Activated naive CD4-positive, alpha-beta T cell treated with anti-CD3 and anti-CD28 coated beads for 36 hours (primary cell): ENCODE data around the gene CHST15. TPM values are rescaled to one million over a fixed set of nuclear protein-coding genes. Genes with fewer than 3 reads are reported as not detected.
"Not testable (repeated sequence)": the region's sequence is repeated elsewhere in the genome, so short reads cannot be mapped to it uniquely, and the experiment has no call there.

Source experiments
- CTCF ChIA-PET: fragments of 350-600 bp; sonication (Branson Sonifier 250); formaldehyde crosslinking; loops from one replicate; lab custom pipeline; 2021; ENCODE audit warnings: antibody characterized with exemption; lab: Charles Lee
- DNase-seq: peaks from one replicate; pipeline ENCODE4 v3.0.0-alpha.2; 2020
- H3K27ac Mint-ChIP-seq: one replicate; pipeline ENCODE4 v1.8.0; 2021; ENCODE audit warnings: mild to moderate bottlenecking, mixed read lengths
- H3K27me3 Mint-ChIP-seq: one replicate; pipeline ENCODE4 v1.8.0; 2021; ENCODE audit warnings: low read depth, mixed read lengths
- H3K36me3 Mint-ChIP-seq: one replicate; pipeline ENCODE4 v1.8.0; 2021; ENCODE audit warnings: low read depth, mixed read lengths
- H3K4me1 Mint-ChIP-seq: one replicate; pipeline ENCODE4 v1.8.0; 2021; ENCODE audit warnings: low read depth, mixed read lengths
- H3K4me3 Mint-ChIP-seq: one replicate; pipeline ENCODE4 v1.8.0; 2021; ENCODE audit warnings: mild to moderate bottlenecking, moderate library complexity, mixed read lengths
- H3K9me3 Mint-ChIP-seq: one replicate; pipeline ENCODE4 v1.8.0; 2021; ENCODE audit warnings: mixed read lengths
- intact Hi-C: fragments of 100-400 bp; cut with micrococcal nuclease; formaldehyde crosslinking; loops from one replicate; pipeline ENCODE4 v1.15.1; 2023
- total RNA-seq, 2 experiments: library from RNA; stranded (reverse); gene quantifications; one replicate each; pipeline ENCODE4 v1.2.3, GENCODE V29; 2021

CHST15 gene
- total RNA-seq, 2 experiments from 2014 or later: 0.47 to 0.50 TPM

GRCh38 chr10:124041675-124042445 is 51.5 kb downstream of the CHST15 start:
- Mint-ChIP-seq H3K27me3 (no peaks in the 10 kb centered on the region), H3K27ac (no peak overlapping the region), H3K4me3 (no peak overlapping the region), H3K9me3 (peaks cover 7% of the 10 kb centered on the region), H3K36me3 (no peaks in the 10 kb centered on the region), H3K4me1 (peaks cover 12% of the 10 kb centered on the region)
- DNase-seq: no peak
- CTCF ChIA-PET: interaction anchor here (1.3 kb wide), 1 partner anchor 362 kb away, joined by 3 read pairs; no protein-coding TSS in a partner anchor
- intact Hi-C loops: loop anchor here (10.0 kb wide), 1 partner anchor 63 kb away; no protein-coding TSS in a partner anchor

GRCh38 chr10:124040451-124041188 is 52.8 kb downstream of the CHST15 start:
- CTCF ChIA-PET: no interaction called here
- no peaks in the 10 kb centered on the region for H3K36me3 Mint-ChIP-seq
- no peak overlapping the region for H3K4me3 Mint-ChIP-seq
- H3K27ac Mint-ChIP-seq: no peak overlapping the region
- intact Hi-C loops: loop anchor here (10.0 kb wide), 1 partner anchor 64 kb away; no protein-coding TSS in a partner anchor
- DNase-seq: no peak
- H3K4me1 Mint-ChIP-seq: peaks cover 17% of the 10 kb centered on the region
- H3K27me3 Mint-ChIP-seq: no peaks in the 10 kb centered on the region
- no peaks in the 10 kb centered on the region for H3K9me3 Mint-ChIP-seq

GRCh38 chr10:124039483-124040013 is 53.9 kb downstream of the CHST15 start:
- H3K9me3 Mint-ChIP-seq: no peaks in the 10 kb centered on the region
- intact Hi-C loops: loop anchor here (10.0 kb wide), 2 partner anchors 65 to 115 kb away; no protein-coding TSS in a partner anchor
- no peak overlapping the region for H3K4me3 Mint-ChIP-seq
- CTCF ChIA-PET: no interaction called here
- no peak overlapping the region for H3K27ac Mint-ChIP-seq
- H3K27me3 Mint-ChIP-seq: no peaks in the 10 kb centered on the region
- peaks cover 19% of the 10 kb centered on the region for H3K4me1 Mint-ChIP-seq
- no peaks in the 10 kb centered on the region for H3K36me3 Mint-ChIP-seq
- DNase-seq: no peak

GRCh38 chr10:124037784-124038183 is 55.6 kb downstream of the CHST15 start:
- Mint-ChIP-seq H3K9me3 (no peaks in the 10 kb centered on the region), H3K4me3 (no peak overlapping the region), H3K27me3 (no peaks in the 10 kb centered on the region), H3K4me1 (peaks cover 10% of the 10 kb centered on the region), H3K36me3 (no peaks in the 10 kb centered on the region), H3K27ac (no peak overlapping the region)
- intact Hi-C loops: loop anchor here (10.0 kb wide), 1 partner anchor 117 kb away; no protein-coding TSS in a partner anchor
- CTCF ChIA-PET: no interaction called here
- no peak for DNase-seq

- peaks cover 7% of the 10 kb centered on the region for H3K4me1 Mint-ChIP-seq
- H3K36me3 Mint-ChIP-seq: no peaks in the 10 kb centered on the region
- intact Hi-C loops: loop anchor here (10.0 kb wide), 1 partner anchor 118 kb away; no protein-coding TSS in a partner anchor
- CTCF ChIA-PET: no interaction called here
- no peaks in the 10 kb centered on the region for H3K27me3 Mint-ChIP-seq
- H3K9me3 Mint-ChIP-seq: no peaks in the 10 kb centered on the region
- DNase-seq: no peak
- no peak overlapping the region for H3K27ac Mint-ChIP-seq
- no peak overlapping the region for H3K4me3 Mint-ChIP-seq
Observed at GRCh38 chr10:124037286-124037685, 56.1 kb downstream of the CHST15 start.

- H3K27ac Mint-ChIP-seq: no peak overlapping the region
- H3K9me3 Mint-ChIP-seq: no peaks in the 10 kb centered on the region
- H3K4me1 Mint-ChIP-seq: peaks cover 7% of the 10 kb centered on the region
- H3K27me3 Mint-ChIP-seq: no peaks in the 10 kb centered on the region
- H3K4me3 Mint-ChIP-seq: no peak overlapping the region
- no peaks in the 10 kb centered on the region for H3K36me3 Mint-ChIP-seq
- CTCF ChIA-PET: no interaction called here
- no peak for DNase-seq
- intact Hi-C loops: loop anchor here (10.0 kb wide), 1 partner anchor 118 kb away; no protein-coding TSS in a partner anchor
Observed at GRCh38 chr10:124036746-124037145, 56.7 kb downstream of the CHST15 start.

GRCh38 chr10:124035928-124036558 is 57.4 kb downstream of the CHST15 start:
- Mint-ChIP-seq H3K9me3 (no peaks in the 10 kb centered on the region), H3K27me3 (no peaks in the 10 kb centered on the region), H3K27ac (no peak overlapping the region), H3K4me1 (peaks cover 7% of the 10 kb centered on the region), H3K4me3 (no peak overlapping the region), H3K36me3 (no peaks in the 10 kb centered on the region)
- CTCF ChIA-PET: no interaction called here
- DNase-seq: peak; percentile 54
- intact Hi-C loops: loop anchor here (10.0 kb wide), 1 partner anchor 119 kb away; no protein-coding TSS in a partner anchor

- H3K27ac Mint-ChIP-seq: no peak overlapping the region
- H3K9me3 Mint-ChIP-seq: no peaks in the 10 kb centered on the region
- no peaks in the 10 kb centered on the region for H3K27me3 Mint-ChIP-seq
- peaks cover 7% of the 10 kb centered on the region for H3K4me1 Mint-ChIP-seq
- H3K36me3 Mint-ChIP-seq: no peaks in the 10 kb centered on the region
- no peak overlapping the region for H3K4me3 Mint-ChIP-seq
- intact Hi-C loops: loop anchor here (10.0 kb wide), 1 partner anchor 119 kb away; no protein-coding TSS in a partner anchor
- DNase-seq: no peak
- CTCF ChIA-PET: no interaction called here
Observed at GRCh38 chr10:124035306-124035927, 58.0 kb downstream of the CHST15 start.

- CTCF ChIA-PET, H3K9me3 Mint-ChIP-seq, H3K27me3 Mint-ChIP-seq, H3K4me1 Mint-ChIP-seq, DNase-seq, H3K4me3 Mint-ChIP-seq, H3K27ac Mint-ChIP-seq, H3K36me3 Mint-ChIP-seq: not testable (repeated sequence)
- intact Hi-C loops: loop anchor here (10.0 kb wide), 1 partner anchor 120 kb away; no protein-coding TSS in a partner anchor
Observed at GRCh38 chr10:124034576-124035305, 58.7 kb downstream of the CHST15 start.

- H3K27ac Mint-ChIP-seq: no peak overlapping the region
- CTCF ChIA-PET: no interaction called here
- H3K27me3 Mint-ChIP-seq: no peaks in the 10 kb centered on the region
- DNase-seq: no peak
- H3K4me3 Mint-ChIP-seq: no peak overlapping the region
- peaks cover 7% of the 10 kb centered on the region for H3K4me1 Mint-ChIP-seq
- intact Hi-C loops: loop anchor here (10.0 kb wide), 1 partner anchor 121 kb away; no protein-coding TSS in a partner anchor
- no peaks in the 10 kb centered on the region for H3K36me3 Mint-ChIP-seq
- H3K9me3 Mint-ChIP-seq: no peaks in the 10 kb centered on the region
Observed at GRCh38 chr10:124033887-124034218, 59.5 kb downstream of the CHST15 start.
